Osteoblast (primary cell): ENCODE results near the gene C3AR1. TPM values are rescaled to one million over a fixed set of nuclear protein-coding genes. Genes with fewer than 3 reads are reported as not detected.
A peak's percentile ranks its signal among the peaks of the same experiment; 100 is the strongest.
"Not testable (repeated sequence)": the region's sequence is repeated elsewhere in the genome, so short reads cannot be mapped to it uniquely, and the experiment has no call there.

Source experiments
- DNase-seq: peaks from one replicate; pipeline ENCODE4 v3.0.0; 2011; ENCODE audit warnings: low spot score, mixed read lengths; ENCODE audit not compliant: insufficient read length; ENCODE audit errors: missing footprints
- H2AFZ ChIP-seq: 2 replicates; pipeline ENCODE4 v1.6.0; 2011; ENCODE audit warnings: mild to moderate bottlenecking, low read length
- H3K27ac ChIP-seq: 2 replicates; pipeline ENCODE4 v1.5.1; 2011; ENCODE audit warnings: mild to moderate bottlenecking, low read depth, low read length, moderate library complexity
- H3K27me3 ChIP-seq: 2 replicates; pipeline ENCODE4 v1.6.0; 2012; ENCODE audit warnings: mild to moderate bottlenecking, control low read depth, inconsistent platforms, low read length, moderate library complexity; ENCODE audit not compliant: insufficient read depth
- H3K36me3 ChIP-seq: 2 replicates; pipeline ENCODE4 v1.5.1; 2011; ENCODE audit warnings: mild to moderate bottlenecking, low read length, control low read depth, moderate library complexity; ENCODE audit not compliant: insufficient read depth
- H3K4me1 ChIP-seq: 2 replicates; pipeline ENCODE4 v1.5.1; 2011; ENCODE audit warnings: mild to moderate bottlenecking, low read length, control low read depth, moderate library complexity; ENCODE audit not compliant: insufficient read depth
- H3K4me2 ChIP-seq: 2 replicates; pipeline ENCODE4 v1.6.0; 2011; ENCODE audit warnings: mild to moderate bottlenecking, low read length; ENCODE audit not compliant: insufficient read depth
- H3K4me3 ChIP-seq: fragments of 200-600 bp; sonication (generic); 3 replicates; pipeline ENCODE4 v1.5.1; 2012; ENCODE audit warnings: mild to moderate bottlenecking, low read length, inconsistent platforms; ENCODE audit not compliant: insufficient read depth
- H3K79me2 ChIP-seq: 2 replicates; pipeline ENCODE4 v1.6.0; 2012; ENCODE audit warnings: mild to moderate bottlenecking, low read length, control low read depth, inconsistent platforms; ENCODE audit not compliant: insufficient read depth
- H3K9me3 ChIP-seq: 2 replicates; pipeline ENCODE4 v1.5.1; 2011; ENCODE audit warnings: low read depth, low read length, control low read depth
- H4K20me1 ChIP-seq: 2 replicates; pipeline ENCODE4 v1.6.0; 2012; ENCODE audit warnings: mild to moderate bottlenecking, low read length, control low read depth; ENCODE audit not compliant: insufficient read depth
- CTCF ChIP-seq: IDR thresholded peaks from 2 replicates; pipeline ENCODE4 v1.5.1; 2011; ENCODE audit warnings: mild to moderate bottlenecking, low read depth, low read length, moderate library complexity; ENCODE audit errors: extremely low read depth
- total RNA-seq: library from RNA; depleted of rRNA; stranded (reverse); fragments of >200 nt; gene quantifications from 2 replicates; pipeline ENCODE4 v1.2.3, GENCODE V29; 2012

C3AR1 gene
- 0.29 and 0.72 TPM in 2 replicates for total RNA-seq

GRCh38 chr12:8065991-8066594 lies at the start of gene C3AR1:
TSS of gene C3AR1 (minus strand) at chr12:8066359. CDS start at chr12:8060185, 6,174 bp downstream.
- peak; percentile 72 for DNase-seq
- peak within 1 kb of the TSS; percentile 76 for H2AFZ ChIP-seq
- no peaks in the 10 kb centered on the region for H4K20me1 ChIP-seq
- no peaks in the 10 kb centered on the region for H3K27me3 ChIP-seq
- H3K4me3 ChIP-seq = peak within 1 kb of the TSS; percentile 2
- H3K4me2 ChIP-seq = peak within 1 kb of the TSS; percentile 69
- no peaks in the 10 kb centered on the region for H3K79me2 ChIP-seq
- H3K9me3 ChIP-seq = no peaks in the 10 kb centered on the region
- no peak for TF ChIP-seq CTCF
- peaks cover 10% of the 10 kb centered on the region for H3K4me1 ChIP-seq
- H3K36me3 ChIP-seq = no peaks in the 10 kb centered on the region
- peak within 1 kb of the TSS; percentile 24 for H3K27ac ChIP-seq

GRCh38 chr12:8113117-8113516 lies 47.0 kb upstream of the C3AR1 start:
- H3K4me2 ChIP-seq, H3K27me3 ChIP-seq, H3K79me2 ChIP-seq, DNase-seq, H3K4me3 ChIP-seq, H3K27ac ChIP-seq, H4K20me1 ChIP-seq, H3K4me1 ChIP-seq, H3K9me3 ChIP-seq, H2AFZ ChIP-seq, H3K36me3 ChIP-seq: not testable (repeated sequence)

- no peaks in the 10 kb centered on the region for H3K79me2 ChIP-seq
- H3K4me3 ChIP-seq = no peak overlapping the region
- H3K4me2 ChIP-seq = peak overlapping the region; percentile 66
- peaks cover 2% of the 10 kb centered on the region for H4K20me1 ChIP-seq
- no peaks in the 10 kb centered on the region for H3K4me1 ChIP-seq
- peak; percentile 98 for TF ChIP-seq CTCF
- peak overlapping the region; percentile 8 for H2AFZ ChIP-seq
- H3K36me3 ChIP-seq = no peaks in the 10 kb centered on the region
- peak overlapping the region; percentile 21 for H3K27ac ChIP-seq
- no peak for DNase-seq
- no peaks in the 10 kb centered on the region for H3K27me3 ChIP-seq
- H3K9me3 ChIP-seq = no peaks in the 10 kb centered on the region
These were observed 42.7 kb upstream of the C3AR1 start for GRCh38 chr12:8108808-8109398.

GRCh38 chr12:8099235-8099634 lies 33.1 kb upstream of the C3AR1 start:
- Histone ChIP-seq H3K27ac (no peak overlapping the region), H3K4me3 (no peak overlapping the region), H3K9me3 (no peaks in the 10 kb centered on the region), H3K4me2 (no peak overlapping the region), H3K27me3 (no peaks in the 10 kb centered on the region), H3K36me3 (peaks cover 29% of the 10 kb centered on the region), H2AFZ (no peak overlapping the region), H3K79me2 (no peaks in the 10 kb centered on the region), H3K4me1 (no peaks in the 10 kb centered on the region), H4K20me1 (peaks cover 6% of the 10 kb centered on the region)
- no peak for TF ChIP-seq CTCF
- DNase-seq = no peak
